ENCODE results near the gene MDP1.

MDP1 gene

GRCh38 chr14:24258119-24258518 lies 42.3 kb upstream of the MDP1 start:
- DNase-seq (ENCODE audit: extremely low read depth, insufficient read length): no peak
- Histone ChIP-seq H3K27me3 (replicated peaks; ENCODE audit: control insufficient read depth, insufficient read depth, low read length) (no peaks in the 10 kb centered on the region), H3K36me3 (ENCODE audit: control insufficient read depth, insufficient read depth, low read length) (peaks cover 15% of the 10 kb centered on the region), H3K4me3 (replicated peaks; ENCODE audit: low read depth, low read length) (no peak overlapping the region)
- TF ChIP-seq CTCF (IDR thresholded peaks at IDR 0.05; ENCODE audit: insufficient read depth, low read length, poor library complexity, severe bottlenecking): no peak

- no peaks in the 10 kb centered on the region for H3K27me3 ChIP-seq (replicated peaks; ENCODE audit: control insufficient read depth, insufficient read depth, low read length)
- H3K36me3 ChIP-seq (ENCODE audit: control insufficient read depth, insufficient read depth, low read length): peaks cover 15% of the 10 kb centered on the region
- DNase-seq (ENCODE audit: extremely low read depth, insufficient read length): no peak
- no peak overlapping the region for H3K4me3 ChIP-seq (replicated peaks; ENCODE audit: low read depth, low read length)
- TF ChIP-seq CTCF (IDR thresholded peaks at IDR 0.05; ENCODE audit: insufficient read depth, low read length, poor library complexity, severe bottlenecking): no peak
Measured at GRCh38 chr14:24256960-24257359, 41.1 kb upstream of the MDP1 start.

GRCh38 chr14:24255931-24256711 lies 40.3 kb upstream of the MDP1 start:
- Histone ChIP-seq H3K36me3 (ENCODE audit: control insufficient read depth, insufficient read depth, low read length) (peaks cover 14% of the 10 kb centered on the region), H3K4me3 (replicated peaks; ENCODE audit: low read depth, low read length) (no peak overlapping the region), H3K27me3 (replicated peaks; ENCODE audit: control insufficient read depth, insufficient read depth, low read length) (no peaks in the 10 kb centered on the region)
- no peak for DNase-seq (ENCODE audit: extremely low read depth, insufficient read length)
- no peak for TF ChIP-seq CTCF (IDR thresholded peaks at IDR 0.05; ENCODE audit: insufficient read depth, low read length, poor library complexity, severe bottlenecking)

- no peak for DNase-seq (ENCODE audit: extremely low read depth, insufficient read length)
- TF ChIP-seq CTCF (IDR thresholded peaks at IDR 0.05; ENCODE audit: insufficient read depth, low read length, poor library complexity, severe bottlenecking): no peak
- peaks cover 14% of the 10 kb centered on the region for H3K36me3 ChIP-seq (ENCODE audit: control insufficient read depth, insufficient read depth, low read length)
- no peaks in the 10 kb centered on the region for H3K27me3 ChIP-seq (replicated peaks; ENCODE audit: control insufficient read depth, insufficient read depth, low read length)
- H3K4me3 ChIP-seq (replicated peaks; ENCODE audit: low read depth, low read length): no peak overlapping the region
Measured at GRCh38 chr14:24255438-24255837, 39.6 kb upstream of the MDP1 start.

GRCh38 chr14:24254630-24255392 lies 38.9 kb upstream of the MDP1 start:
- Histone ChIP-seq H3K4me3 (replicated peaks; ENCODE audit: low read depth, low read length) (no peak overlapping the region), H3K27me3 (replicated peaks; ENCODE audit: control insufficient read depth, insufficient read depth, low read length) (no peaks in the 10 kb centered on the region), H3K36me3 (ENCODE audit: control insufficient read depth, insufficient read depth, low read length) (peaks cover 12% of the 10 kb centered on the region)
- TF ChIP-seq CTCF (IDR thresholded peaks at IDR 0.05; ENCODE audit: insufficient read depth, low read length, poor library complexity, severe bottlenecking): no peak
- DNase-seq (ENCODE audit: extremely low read depth, insufficient read length): no peak

Data from GM06990 (cell line).